NCI-H1105 (cell line): Measurements from ENCODE around the gene PLD1.

ENCODE experiments used
- DNase-seq: peaks from one replicate; lab custom pipeline; 2025; lab: John Stamatoyannopoulos, UW

Gene PLD1

DNA sequence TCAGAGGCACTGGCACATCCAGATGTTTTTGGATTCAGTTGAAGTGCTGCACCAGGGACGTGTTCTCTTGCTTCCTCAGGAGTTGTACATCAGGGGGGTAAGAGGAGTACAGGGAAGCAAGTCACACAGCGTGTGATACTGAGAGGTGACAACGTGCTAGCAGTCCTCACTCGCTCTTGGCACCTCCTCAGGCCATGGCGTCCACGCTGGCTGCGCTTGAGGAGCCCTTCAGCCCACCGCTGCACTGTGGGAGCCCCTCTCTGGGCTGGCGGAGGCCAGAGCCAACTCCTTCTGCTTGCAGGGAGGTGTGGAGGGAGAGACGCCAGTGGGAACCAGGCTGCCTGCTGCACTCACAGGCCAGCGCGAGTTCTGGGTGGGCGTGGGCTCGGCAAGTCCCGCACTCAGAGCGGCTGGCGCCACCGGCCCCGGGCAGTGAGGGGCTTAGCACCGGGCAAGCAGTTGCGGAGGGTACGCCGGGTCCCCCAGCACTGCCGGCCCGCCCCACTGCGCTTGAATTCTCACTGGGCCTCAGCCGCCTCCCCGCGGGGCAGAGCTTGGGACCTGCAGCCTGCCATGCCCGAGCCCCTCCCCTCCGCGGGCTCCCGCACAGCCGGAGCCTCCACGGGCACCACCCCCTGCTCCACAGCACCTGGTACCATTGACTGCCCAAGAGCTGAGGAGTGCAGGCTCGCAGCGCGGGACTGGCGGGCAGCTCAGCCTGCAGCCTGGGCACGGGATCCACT, 64.5 kb downstream of the PLD1 start:
- DNase-seq: no peak

- DNase-seq: no peak
Observed at GRCh38 chr3:171744158-171744741, 66.0 kb downstream of the PLD1 start.

- DNase-seq: no peak
Observed at GRCh38 chr3:171743327-171744157, 66.7 kb downstream of the PLD1 start.

- peak; percentile 79 for DNase-seq
Observed at GRCh38 chr3:171741377-171741776, 68.9 kb downstream of the PLD1 start.

DNA sequence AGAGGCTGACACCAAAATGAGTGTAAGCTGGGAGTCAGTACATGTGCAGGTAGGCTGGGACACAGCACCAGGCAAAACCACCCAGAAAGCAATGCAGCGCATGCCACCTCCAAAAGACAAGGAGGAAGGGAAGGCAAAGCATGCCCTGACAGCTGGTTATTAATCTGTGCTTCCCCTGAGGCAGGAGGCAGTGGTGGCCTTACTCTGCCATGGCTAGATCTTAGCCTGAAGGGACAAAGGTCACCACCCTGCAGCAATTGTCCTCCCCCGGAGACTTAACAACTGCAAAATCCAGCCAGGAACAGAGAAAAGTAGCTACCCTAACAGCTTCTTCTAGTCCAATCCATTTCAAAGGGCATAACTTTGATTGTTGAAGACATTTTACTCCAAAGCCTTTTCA, 73.7 kb downstream of the PLD1 start:
- no peak for DNase-seq

DNA sequence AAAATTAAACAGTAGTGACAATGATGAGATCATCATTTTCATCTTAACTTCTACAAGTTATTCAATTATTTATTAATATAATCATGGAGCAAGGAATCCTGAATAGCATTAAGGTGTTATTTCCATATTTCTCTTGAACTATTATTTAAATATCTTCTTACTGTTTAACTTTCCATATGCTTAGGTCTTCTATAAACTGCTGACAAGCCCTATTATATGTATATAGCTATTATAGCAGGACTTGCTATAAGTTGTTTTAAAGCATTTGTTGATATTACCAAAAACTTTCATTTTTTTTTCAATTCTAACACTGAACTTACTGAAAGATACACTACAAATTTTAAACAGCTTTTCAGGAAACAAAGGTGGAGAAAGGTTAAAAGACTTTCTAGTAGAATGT, 76.7 kb downstream of the PLD1 start:
- DNase-seq: no peak

DNA sequence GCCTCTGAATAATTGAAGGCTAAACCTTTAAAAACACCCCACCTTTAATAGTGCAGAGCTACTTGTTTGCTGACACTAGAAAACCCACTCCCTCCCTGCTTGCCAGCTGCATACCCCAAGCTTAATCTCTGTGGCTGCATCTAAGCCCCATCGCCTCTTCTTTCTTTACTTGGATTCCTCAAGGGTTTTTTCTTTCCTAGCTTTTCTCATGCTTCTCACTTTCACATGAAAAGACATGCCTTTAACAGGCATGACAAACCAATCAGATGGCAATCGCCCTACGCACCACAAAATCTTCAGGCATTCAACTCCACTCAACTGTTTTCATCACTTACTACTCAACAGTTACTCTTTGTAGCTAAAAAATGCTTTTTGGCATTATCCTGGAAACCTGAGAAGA, 77.5 kb downstream of the PLD1 start:
- DNase-seq: no peak

DNA sequence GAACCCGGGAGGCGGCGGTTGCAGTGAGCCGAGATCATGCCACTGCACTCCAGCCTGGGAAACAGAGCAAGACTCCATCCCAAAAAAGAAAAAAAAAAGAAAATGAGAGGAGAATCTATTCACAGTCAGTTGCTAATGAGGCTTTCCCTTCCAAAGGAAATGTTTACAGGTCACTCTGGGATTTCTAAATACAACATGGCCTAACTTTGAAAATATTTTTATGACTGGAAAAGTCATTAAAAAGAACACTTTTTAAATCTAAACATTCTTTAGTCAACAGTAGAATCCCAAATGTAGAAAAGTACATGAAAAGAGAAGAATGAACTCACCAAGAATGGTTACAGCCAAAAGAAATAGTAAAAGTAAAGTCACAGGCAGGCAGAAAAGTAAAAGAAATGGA, 78.6 kb downstream of the PLD1 start:
- DNase-seq: no peak

- DNase-seq: no peak
Observed at GRCh38 chr3:171729452-171730334, 80.6 kb downstream of the PLD1 start.

- DNase-seq: no peak
Observed at GRCh38 chr3:171727288-171727687, 83.0 kb downstream of the PLD1 start.

DNA sequence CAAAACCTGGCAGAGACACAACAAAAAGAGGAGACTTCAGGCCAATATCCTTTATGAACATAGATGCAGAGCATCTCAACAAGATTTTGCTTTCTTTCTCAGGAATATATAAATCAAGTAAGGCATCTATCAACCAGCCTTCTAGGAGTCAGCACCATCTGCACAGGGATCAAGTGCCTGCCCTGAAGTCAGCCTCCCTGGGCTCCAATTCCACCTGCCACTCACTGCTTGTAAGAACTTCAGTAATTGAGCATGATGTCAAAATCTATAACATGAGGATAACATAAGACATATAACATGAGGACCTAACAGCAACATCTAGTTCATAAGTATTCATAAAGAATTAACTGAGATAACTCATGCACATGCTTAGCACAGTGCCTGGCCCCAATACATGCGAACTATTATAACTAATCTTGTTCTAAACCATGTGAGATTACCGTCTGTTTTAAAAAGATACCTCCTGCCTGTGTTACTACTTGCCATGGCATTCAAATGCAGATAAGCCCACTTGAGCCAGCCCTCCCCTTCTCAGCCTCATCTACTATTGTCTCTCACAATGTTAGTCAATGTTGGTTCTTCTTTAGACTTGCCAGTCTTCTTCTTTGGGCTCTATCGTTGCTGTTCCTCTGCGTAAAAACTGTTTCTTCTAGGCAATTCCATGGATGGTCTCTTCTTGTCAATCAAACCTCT, 91.6 kb downstream of the PLD1 start:
- no peak for DNase-seq

DNA sequence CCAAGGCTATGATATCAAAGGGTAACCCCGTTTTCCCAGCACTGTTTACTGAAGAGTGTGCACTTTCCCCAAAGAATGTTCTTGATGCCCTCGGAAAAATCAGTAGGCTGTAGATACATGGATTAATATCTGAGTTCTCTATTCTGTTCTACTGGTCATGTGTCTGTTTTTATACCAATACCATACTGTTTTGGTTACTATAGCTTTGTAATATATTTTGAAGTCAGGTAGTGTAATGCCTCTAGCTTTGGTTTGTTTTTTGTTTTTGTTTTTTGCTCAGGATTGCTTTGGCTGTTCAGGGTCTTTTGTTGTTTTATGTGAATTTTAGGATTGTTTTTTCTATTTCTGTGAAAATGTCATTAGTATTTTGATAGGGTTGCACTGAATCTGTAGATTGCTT, 95.1 kb downstream of the PLD1 start:
- no peak for DNase-seq

- no peak for DNase-seq
Observed at GRCh38 chr3:171712171-171712938, 97.9 kb downstream of the PLD1 start.

DNA sequence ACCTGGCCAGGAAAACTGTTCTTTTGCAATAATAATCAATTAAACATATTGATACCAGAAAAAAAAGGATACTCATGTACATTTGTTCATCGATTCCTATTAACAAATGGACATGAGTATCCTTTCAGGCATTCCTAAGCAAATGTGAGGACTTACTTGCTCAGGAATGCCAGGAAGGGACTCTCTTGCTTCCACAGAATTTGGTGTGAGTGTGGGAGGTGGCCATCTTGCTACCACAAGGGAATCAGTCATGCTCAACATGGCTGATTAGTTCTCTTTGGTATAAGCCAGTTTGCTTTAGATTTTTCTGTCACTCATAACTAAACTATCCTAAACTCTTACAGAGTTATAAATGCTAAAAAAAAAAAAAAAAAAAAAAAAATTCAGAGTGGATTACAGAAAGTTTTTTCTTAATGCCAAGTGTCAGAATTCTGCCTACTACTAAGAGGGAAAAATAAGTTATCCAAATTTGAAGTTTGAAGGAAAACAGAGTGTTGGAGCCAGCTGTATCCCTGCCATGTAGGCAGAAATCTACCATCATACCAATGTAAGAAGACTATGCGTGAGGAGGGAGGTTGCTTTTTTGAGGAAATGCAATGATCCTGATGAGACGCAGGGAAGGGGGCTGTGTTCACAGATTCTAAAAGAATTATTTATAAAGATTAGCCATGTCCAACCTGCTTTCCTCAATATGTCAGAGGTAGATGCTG, 98.7 kb downstream of the PLD1 start:
- DNase-seq: no peak

GRCh38 chr3:171710359-171710758, 99.9 kb downstream of the PLD1 start:
- DNase-seq: no peak

DNA sequence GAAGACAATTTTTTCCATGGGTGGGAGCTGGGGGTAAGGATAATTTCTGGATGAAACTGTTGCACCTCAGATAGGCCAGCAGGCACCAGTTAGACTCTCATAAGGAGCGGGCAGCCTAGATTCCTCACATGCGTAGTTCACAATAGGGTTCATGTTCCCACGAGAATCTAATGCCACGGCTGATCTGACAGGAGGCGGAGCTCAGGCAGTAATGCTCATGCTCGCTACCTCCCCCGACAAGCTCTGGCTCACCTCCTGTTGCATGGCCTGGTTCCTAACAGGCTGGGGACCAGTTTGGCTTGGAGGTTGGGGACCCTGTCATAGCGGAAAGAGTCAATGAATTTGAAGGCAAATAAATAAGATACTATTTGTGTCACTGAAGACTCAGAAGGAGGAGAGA, 105.5 kb downstream of the PLD1 start:
- no peak for DNase-seq

DNA sequence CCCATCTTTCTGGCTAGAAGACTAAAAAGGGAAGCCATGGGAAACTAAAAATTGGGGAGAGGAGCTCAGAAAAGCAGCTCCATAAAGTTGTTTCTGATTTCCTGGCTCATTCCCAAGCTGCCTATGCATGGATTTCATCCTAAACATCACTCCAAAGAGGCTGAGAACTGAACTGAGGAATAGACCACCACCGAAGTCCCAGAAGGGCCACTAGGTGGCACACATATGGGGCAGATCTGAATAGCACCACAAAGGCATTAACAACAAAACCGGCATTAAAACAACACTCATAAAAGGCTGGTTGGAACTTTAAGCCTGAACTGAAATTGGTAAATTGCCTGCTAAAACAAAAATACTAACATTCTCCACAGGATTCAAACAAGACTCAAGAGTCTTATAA, 106.3 kb downstream of the PLD1 start:
- DNase-seq: no peak

GRCh38 chr3:171703144-171703543, 107.1 kb downstream of the PLD1 start:
- no peak for DNase-seq

- no peak for DNase-seq
Observed at GRCh38 chr3:171700653-171701052, 109.6 kb downstream of the PLD1 start.

GRCh38 chr3:171700157-171700556, 110.1 kb downstream of the PLD1 start:
- no peak for DNase-seq
